Fibroblast of lung (primary cell): ENCODE data around the gene SEC22A. TPM values are rescaled to one million over a fixed set of nuclear protein-coding genes. Genes with fewer than 3 reads are reported as not detected.

Source experiments
- DNase-seq, 2 donors: peaks; one replicate each; pipeline versions ENCODE4 v3.0.0 to v3.0.0-alpha.2; 2010; ENCODE audit warnings: low read depth in 2 of 2
- H2AFZ ChIP-seq: 2 replicates; pipeline ENCODE4 v1.5.1; 2012; ENCODE audit warnings: low read length, control low read depth, inconsistent platforms
- H3K27ac ChIP-seq: 2 replicates; pipeline ENCODE4 v1.5.1; 2011; ENCODE audit warnings: low read length, control low read depth; ENCODE audit not compliant: insufficient read depth
- H3K27me3 ChIP-seq: 2 replicates; pipeline ENCODE4 v1.5.1; 2011; ENCODE audit warnings: mild to moderate bottlenecking, low read length; ENCODE audit not compliant: control insufficient read depth, insufficient read depth
- H3K36me3 ChIP-seq: 2 replicates; pipeline ENCODE4 v1.5.1; 2011; ENCODE audit warnings: low read length; ENCODE audit not compliant: control insufficient read depth, insufficient read depth
- H3K4me1 ChIP-seq: 2 replicates; pipeline ENCODE4 v1.5.1; 2011; ENCODE audit warnings: low read length; ENCODE audit not compliant: control insufficient read depth, insufficient read depth; ENCODE audit errors: extremely low read depth
- H3K4me2 ChIP-seq: 2 replicates; pipeline ENCODE4 v1.5.1; 2011; ENCODE audit warnings: low read length, control low read depth; ENCODE audit not compliant: insufficient read depth; ENCODE audit errors: extremely low read depth
- H3K4me3 ChIP-seq, 4 experiments: fragments of 200-600 bp in 1 of 4; sonication (generic) in 1 of 4; replicated peaks in 1 of 4; 2 replicates each; pipeline ENCODE4 v1.5.1; 2011 to 2016; ENCODE audit warnings: low read length in 4 of 4, low read depth in 3 of 4, mild to moderate bottlenecking in 3 of 4, control low read depth in 2 of 4, inconsistent platforms in 1 of 4, mixed read lengths in 1 of 4; ENCODE audit not compliant: insufficient read depth in 1 of 4; ENCODE audit errors: control extremely low read depth in 1 of 4
- H3K79me2 ChIP-seq: 2 replicates; pipeline ENCODE4 v1.5.1; 2012; ENCODE audit warnings: mild to moderate bottlenecking, low read length, inconsistent platforms; ENCODE audit not compliant: control insufficient read depth, insufficient read depth
- H3K9ac ChIP-seq: 2 replicates; pipeline ENCODE4 v1.5.1; 2011; ENCODE audit warnings: mild to moderate bottlenecking, low read length, control low read depth; ENCODE audit not compliant: insufficient read depth
- H3K9me3 ChIP-seq: 2 replicates; pipeline ENCODE4 v1.5.1; 2012; ENCODE audit warnings: low read depth, low read length; ENCODE audit not compliant: control insufficient read depth, insufficient read depth
- H4K20me1 ChIP-seq: 2 replicates; pipeline ENCODE4 v1.5.1; 2011; ENCODE audit warnings: low read length; ENCODE audit not compliant: control insufficient read depth, insufficient read depth; ENCODE audit errors: extremely low read depth
- EZH2 ChIP-seq: IDR thresholded peaks from 2 replicates; pipeline ENCODE4 v1.5.1; 2012; ENCODE audit warnings: low read length, control low read depth, mild to moderate bottlenecking; ENCODE audit errors: missing control alignments
- polyA minus RNA-seq: library from RNA; depleted of rRNA, polyadenylated mRNA; stranded (reverse); fragments of >200 nt; gene quantifications from 2 replicates; pipeline ENCODE4 v1.2.3, GENCODE V29; 2011; ENCODE audit warnings: low replicate concordance
- polyA plus RNA-seq, 2 donors: library from polyadenylated mRNA; depleted of rRNA in 1 of 2; stranded (reverse) in 1 of 2; unstranded in 1 of 2; fragments of >200 nt; gene quantifications; 2 replicates each; pipeline ENCODE4 v1.2.1, GENCODE V29; 2011 to 2012; ENCODE audit warnings: missing spikeins in 1 of 2
- total RNA-seq: library from RNA; depleted of rRNA; stranded (reverse); fragments of >200 nt; gene quantifications from 2 replicates; pipeline ENCODE4 v1.2.1, GENCODE V29; 2014
- TF ChIP-seq, protein P1 (sequence below), 2 donors: IDR thresholded peaks in 1 of 2; conservative IDR thresholded peaks in 1 of 2; 1 replicate in 1 of 2; 2 replicates in 1 of 2; pipeline ENCODE4 v1.5.1; 2011 to 2012; ENCODE audit warnings: low read length in 2 of 2, control low read depth in 1 of 2, inconsistent platforms in 1 of 2, low read depth in 1 of 2, mild to moderate bottlenecking in 1 of 2

Gene SEC22A, protein sequence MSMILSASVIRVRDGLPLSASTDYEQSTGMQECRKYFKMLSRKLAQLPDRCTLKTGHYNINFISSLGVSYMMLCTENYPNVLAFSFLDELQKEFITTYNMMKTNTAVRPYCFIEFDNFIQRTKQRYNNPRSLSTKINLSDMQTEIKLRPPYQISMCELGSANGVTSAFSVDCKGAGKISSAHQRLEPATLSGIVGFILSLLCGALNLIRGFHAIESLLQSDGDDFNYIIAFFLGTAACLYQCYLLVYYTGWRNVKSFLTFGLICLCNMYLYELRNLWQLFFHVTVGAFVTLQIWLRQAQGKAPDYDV
- 39.3 and 45.4 TPM in 2 replicates for total RNA-seq
- 39.4 and 52.7 TPM in 2 replicates for polyA plus RNA-seq
- 23.8 and 28.1 TPM in 2 replicates for polyA plus RNA-seq (2012)
- 10.0 and 12.8 TPM in 2 replicates for polyA minus RNA-seq

DNA sequence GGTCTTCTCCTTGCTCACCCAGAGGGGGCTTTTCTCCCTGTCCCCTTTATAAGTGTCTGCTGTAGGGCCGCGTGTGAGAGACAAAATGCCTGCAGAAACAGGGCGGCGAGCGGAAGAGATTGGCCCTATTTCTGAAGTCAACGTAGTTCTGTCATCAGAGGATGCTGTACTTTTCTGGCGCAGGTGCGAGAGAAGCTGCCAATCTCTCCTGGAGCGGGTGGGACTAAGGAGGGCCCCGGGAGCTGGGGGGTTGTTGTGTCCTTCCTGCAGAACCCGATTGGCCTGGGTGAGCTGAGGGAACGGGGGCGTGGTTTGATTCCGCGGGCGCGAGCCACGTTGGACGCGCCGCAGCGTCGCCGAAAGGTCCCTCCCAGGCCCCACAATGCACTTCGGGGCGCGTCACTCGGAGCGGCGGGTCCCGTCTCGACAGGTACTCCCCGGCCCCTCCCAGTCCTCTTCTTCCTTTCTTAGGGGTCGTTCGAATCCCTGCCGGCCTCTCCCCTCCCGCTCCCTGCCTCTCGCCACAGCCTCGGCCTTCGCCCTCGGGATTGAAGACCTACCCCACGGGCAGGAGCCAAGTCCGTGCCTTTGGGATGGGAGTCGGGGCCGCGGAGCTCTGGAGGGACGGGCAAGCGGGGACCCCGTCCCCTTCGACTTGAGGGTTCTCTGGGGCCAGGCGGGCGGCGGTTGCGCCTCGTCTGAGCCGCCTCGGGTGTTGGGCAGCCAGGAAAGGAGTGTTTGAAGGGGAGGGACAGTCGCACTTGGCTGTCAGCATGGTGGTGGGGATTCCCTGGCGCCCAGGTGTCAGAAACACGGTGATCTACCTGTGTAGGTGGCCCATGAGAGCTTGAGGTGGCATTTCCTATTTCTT lies at the start of gene SEC22A:
TSS of gene SEC22A (plus strand) at position 387 of the 871 bp plus-strand sequence. CDS start 7,275 bp downstream, outside the sequence.
- Histone ChIP-seq H3K79me2 (peaks cover 19% of the 10 kb centered on the region), H3K27ac (peak within 1 kb of the TSS; percentile 87), H3K9me3 (no peaks in the 10 kb centered on the region), H3K4me2 (peak within 1 kb of the TSS; percentile 96), H3K4me1 (no peaks in the 10 kb centered on the region), H3K4me3 (peak within 1 kb of the TSS; percentile 84 to 100 (median 92)), H3K27me3 (no peaks in the 10 kb centered on the region), H3K9ac (peak within 1 kb of the TSS; percentile 91), H4K20me1 (no peaks in the 10 kb centered on the region), H3K36me3 (no peaks in the 10 kb centered on the region), H2AFZ (peak within 1 kb of the TSS; percentile 94)
- peak; percentile 86 to 94 for DNase-seq
- no peak for TF ChIP-seq EZH2
- TF ChIP-seq, protein P1, sequence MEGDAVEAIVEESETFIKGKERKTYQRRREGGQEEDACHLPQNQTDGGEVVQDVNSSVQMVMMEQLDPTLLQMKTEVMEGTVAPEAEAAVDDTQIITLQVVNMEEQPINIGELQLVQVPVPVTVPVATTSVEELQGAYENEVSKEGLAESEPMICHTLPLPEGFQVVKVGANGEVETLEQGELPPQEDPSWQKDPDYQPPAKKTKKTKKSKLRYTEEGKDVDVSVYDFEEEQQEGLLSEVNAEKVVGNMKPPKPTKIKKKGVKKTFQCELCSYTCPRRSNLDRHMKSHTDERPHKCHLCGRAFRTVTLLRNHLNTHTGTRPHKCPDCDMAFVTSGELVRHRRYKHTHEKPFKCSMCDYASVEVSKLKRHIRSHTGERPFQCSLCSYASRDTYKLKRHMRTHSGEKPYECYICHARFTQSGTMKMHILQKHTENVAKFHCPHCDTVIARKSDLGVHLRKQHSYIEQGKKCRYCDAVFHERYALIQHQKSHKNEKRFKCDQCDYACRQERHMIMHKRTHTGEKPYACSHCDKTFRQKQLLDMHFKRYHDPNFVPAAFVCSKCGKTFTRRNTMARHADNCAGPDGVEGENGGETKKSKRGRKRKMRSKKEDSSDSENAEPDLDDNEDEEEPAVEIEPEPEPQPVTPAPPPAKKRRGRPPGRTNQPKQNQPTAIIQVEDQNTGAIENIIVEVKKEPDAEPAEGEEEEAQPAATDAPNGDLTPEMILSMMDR (conservative IDR thresholded peaks at IDR 0.05 in 1 of 2, IDR thresholded peaks at IDR 0.05 in 1 of 2; ENCODE audit: low read depth in 1 of 2, low read length in 2 of 2), result no peak

DNA sequence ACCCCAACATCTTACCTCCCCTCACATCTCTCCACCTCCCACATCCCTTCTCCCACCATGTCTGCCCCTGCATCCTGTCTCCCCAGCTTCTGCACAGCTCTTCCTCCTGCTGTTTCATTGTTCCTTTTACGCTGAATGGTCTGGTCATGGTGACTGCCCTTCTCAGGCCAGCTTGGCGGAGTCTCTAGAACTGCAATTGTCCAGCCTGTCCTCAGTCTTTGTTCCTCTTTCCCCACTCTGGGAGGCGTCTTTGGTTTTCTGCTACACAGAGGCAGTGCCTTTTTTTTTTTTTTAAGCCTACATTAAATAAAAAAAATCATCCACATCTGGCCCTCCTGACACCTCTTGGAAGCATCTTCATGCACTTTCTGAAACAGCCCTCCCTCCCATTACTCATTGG lies 49.1 kb upstream of the SEC22A start:
- no peak overlapping the region for H3K4me3 ChIP-seq
- no peaks in the 10 kb centered on the region for H3K4me1 ChIP-seq
- H2AFZ ChIP-seq, result no peak overlapping the region
- no peak overlapping the region for H3K4me2 ChIP-seq
- TF ChIP-seq, protein P1 (conservative IDR thresholded peaks at IDR 0.05 in 1 of 2, IDR thresholded peaks at IDR 0.05 in 1 of 2; ENCODE audit: low read depth in 1 of 2, low read length in 2 of 2), result no peak
- TF ChIP-seq EZH2, result no peak
- no peak overlapping the region for H3K27ac ChIP-seq
- no peaks in the 10 kb centered on the region for H3K79me2 ChIP-seq
- no peaks in the 10 kb centered on the region for H3K27me3 ChIP-seq
- H3K9me3 ChIP-seq, result no peaks in the 10 kb centered on the region
- DNase-seq, result no peak
- no peak overlapping the region for H3K9ac ChIP-seq
- peaks cover 23% of the 10 kb centered on the region for H3K36me3 ChIP-seq
- no peaks in the 10 kb centered on the region for H4K20me1 ChIP-seq
